Hematopoietic multipotent progenitor cell treated with erythropoietin and hydrocortisone succinate and interleukin-3 and kit ligand, for 15 days (in vitro differentiated cells): Measurements from ENCODE around the gene DCXR.

Source experiments
- DNase-seq: peaks from one replicate; pipeline ENCODE4 v3.0.0-alpha.2; 2015; ENCODE audit warnings: low spot score

DCXR gene

DNA sequence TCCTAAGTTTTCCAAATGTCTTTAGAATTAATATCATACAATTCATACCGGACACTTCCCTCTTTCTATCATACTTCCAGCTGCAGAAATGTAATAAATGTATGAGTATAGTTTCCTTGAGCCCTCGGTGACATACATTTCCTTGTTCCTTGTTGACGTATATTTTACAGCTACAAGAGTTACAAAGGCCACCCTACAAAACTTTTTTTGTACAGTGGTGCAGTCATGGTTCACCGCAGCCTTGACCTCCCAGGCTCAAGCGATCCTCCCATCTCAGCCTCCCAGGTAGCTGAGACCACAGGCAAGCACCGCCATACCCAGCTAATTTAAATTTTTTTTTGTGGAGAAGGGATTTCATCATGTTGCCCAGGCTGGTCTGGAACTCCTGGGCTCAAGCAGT is 35.3 kb upstream of the DCXR start:
- DNase-seq: no peak

DNA sequence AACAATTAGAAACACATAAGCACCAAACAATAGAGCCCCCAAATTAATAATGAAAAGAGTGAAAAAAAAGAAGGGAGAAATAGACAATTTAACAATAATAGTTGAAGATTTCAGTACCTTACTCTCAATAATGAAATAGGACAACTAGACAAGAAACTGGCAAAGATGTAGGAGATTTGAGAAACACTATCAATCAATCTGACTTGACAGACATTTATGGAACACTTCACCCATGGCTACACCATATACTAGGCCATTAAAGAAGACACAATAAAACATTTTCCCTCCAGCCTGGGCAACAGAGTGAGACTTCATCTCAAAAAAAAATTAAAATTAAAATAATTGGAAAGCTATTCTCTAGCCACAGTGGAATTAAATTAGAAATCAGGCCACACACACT is 33.1 kb upstream of the DCXR start:
- no peak for DNase-seq

GRCh38 chr17:82065638-82066303 is 28.3 kb upstream of the DCXR start, which contains the start of gene DUS1L:
DUS1L (minus strand) TSS chr17:82065804; CDS start chr17:82065059, 745 bp downstream.
- DNase-seq: peak; percentile 70

DNA sequence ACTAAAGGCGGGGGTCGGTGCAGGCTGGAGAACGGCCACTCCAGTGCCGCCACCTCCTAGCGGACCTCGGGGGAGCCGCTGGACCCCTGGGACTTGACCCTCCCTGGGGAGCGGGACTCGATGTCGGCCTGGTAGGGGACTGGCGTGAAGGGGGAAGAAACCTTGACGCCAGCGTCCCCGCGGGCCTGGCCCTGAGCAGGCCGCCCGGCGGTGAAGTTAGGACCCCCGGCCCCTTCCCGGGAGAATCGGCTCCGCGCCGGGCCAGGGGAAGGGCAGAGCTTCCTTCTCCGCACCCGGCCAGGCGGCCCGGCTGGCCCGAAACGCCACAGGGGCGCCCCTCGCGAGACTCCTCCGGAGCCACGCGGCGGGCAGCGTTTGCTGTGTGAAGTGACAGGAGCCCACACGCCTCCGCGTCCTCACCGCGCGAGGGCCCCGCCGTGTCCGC is 27.7 kb upstream of the DCXR start:
- DNase-seq: no peak

DNA sequence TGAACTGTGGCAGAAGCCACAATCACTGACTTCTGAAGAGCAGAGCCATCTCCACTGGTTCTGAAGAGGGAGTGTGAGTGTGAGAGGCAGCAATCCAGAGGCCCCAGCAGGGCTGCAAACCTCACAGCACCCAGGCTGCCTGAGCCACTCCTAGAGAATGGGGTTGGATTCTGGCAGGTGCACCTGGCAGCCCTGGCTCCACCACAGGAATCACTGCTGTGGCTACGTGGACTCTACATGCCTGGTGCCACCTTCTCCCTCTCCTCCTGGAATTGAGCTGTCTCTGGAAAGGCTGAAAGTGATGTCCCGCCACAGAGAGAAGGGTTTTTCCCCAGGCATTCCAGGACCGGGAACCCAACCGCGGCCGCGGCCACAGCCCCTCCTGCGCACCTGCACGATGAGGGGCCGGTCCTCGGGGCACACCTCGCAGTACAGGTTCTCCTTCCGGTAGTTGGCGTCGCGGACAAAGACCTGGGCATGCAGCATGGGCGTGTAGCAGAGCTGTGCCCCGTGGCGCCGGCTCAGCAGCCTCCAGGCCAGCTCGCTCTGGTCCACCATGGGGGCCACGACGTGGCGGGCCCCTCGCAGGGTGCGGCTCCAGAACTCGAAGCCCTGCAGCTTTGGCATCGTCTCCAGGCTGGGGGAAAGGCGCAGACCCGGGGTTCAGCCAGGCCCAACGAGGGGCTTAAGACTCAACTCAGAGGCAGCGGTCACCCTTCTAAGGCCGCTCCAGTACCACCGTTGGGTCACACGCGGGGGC is 27.1 kb upstream of the DCXR start:
- DNase-seq: no peak

GRCh38 chr17:82063424-82064415 is 26.2 kb upstream of the DCXR start:
- DNase-seq: no peak

- no peak for DNase-seq
Measured at GRCh38 chr17:82062984-82063368, 25.5 kb upstream of the DCXR start.

GRCh38 chr17:82062076-82062983 is 24.8 kb upstream of the DCXR start:
- DNase-seq: no peak

- DNase-seq: no peak
Measured at GRCh38 chr17:82061047-82061925, 23.8 kb upstream of the DCXR start.

GRCh38 chr17:82060614-82061013 is 23.1 kb upstream of the DCXR start:
- no peak for DNase-seq

- no peak for DNase-seq
Measured at GRCh38 chr17:82060001-82060380, 22.5 kb upstream of the DCXR start.

- no peak for DNase-seq
Measured at GRCh38 chr17:82059272-82060000, 21.9 kb upstream of the DCXR start.

DNA sequence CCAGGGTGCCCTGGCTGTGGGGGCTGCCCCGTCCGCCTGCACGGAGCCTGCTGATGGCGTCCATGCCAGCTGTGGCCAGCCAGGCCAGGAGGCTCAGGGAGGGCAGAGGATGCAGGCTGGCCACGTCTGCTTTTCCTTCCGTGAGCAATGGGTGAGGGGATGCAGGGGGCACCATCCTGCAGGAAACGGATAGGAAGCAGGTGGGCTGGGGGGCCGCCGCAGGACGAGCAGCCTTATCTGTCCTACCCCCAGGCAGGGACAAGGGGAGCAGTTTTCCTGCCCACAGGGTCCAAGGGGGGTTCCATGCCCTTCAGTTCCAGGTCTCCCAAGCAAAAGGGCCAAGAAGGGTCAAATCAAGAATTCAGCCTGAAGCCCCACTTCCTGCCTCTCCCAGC is 21.4 kb upstream of the DCXR start:
- no peak for DNase-seq

- no peak for DNase-seq
Measured at GRCh38 chr17:82058230-82058854, 20.8 kb upstream of the DCXR start.

GRCh38 chr17:82056729-82057621 is 19.5 kb upstream of the DCXR start:
- no peak for DNase-seq

DNA sequence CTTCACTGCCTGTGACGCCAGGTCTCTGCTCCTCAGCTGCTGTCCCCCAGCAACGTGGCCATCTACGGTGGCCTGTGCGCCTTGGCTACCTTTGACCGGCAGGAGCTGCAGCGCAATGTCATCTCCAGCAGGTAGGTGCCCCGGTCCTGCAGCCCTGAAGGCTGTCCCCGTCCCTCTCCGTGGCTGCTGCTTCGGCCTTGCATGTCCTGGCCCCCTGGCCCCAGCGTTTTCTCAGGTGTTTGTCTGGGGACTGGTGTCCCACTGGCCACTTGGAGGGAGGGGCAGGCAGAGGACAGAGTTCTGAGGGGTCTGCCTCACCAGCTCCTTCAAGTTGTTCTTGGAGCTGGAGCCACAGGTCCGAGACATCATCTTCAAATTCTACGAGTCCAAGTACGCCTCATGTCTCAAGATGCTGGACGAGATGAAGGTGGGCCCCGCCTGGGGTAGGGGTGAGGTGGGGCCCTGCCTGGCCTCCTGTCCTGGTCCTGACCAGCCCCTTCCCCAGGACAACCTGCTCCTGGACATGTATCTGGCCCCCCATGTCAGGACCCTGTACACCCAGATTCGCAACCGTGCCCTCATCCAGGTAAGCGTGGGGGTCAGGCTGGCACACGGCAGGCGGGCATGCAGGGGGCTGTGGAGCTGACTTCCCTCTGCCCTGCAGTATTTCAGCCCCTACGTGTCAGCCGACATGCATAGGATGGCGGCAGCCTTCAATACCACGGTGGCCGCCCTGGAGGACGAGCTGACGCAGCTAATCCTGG is 18.6 kb upstream of the DCXR start:
- no peak for DNase-seq
